HG03460 (cell line): ENCODE results near the gene ZNF275.
"Not testable (repeated sequence)": the region's sequence is repeated elsewhere in the genome, so short reads cannot be mapped to it uniquely, and the experiment has no call there.

Source experiments
- ATAC-seq: cut with Tn5 transposase; IDR thresholded peaks from one replicate; pipeline ENCODE4 v1.9.1; 2021; ENCODE audit not compliant: unreplicated experiment

ZNF275 gene

GRCh38 chrX:153319295-153320046 lies 14.5 kb upstream of the ZNF275 start:
- ATAC-seq = no peak

GRCh38 chrX:153320047-153320443 lies 13.9 kb upstream of the ZNF275 start:
- ATAC-seq = not testable (repeated sequence)

GRCh38 chrX:153320555-153321184 lies 13.3 kb upstream of the ZNF275 start:
- ATAC-seq = no peak

- ATAC-seq = no peak
Measured at GRCh38 chrX:153321381-153322124, 12.4 kb upstream of the ZNF275 start, which contains the start of gene PNMA6F. Gene PNMA6F (minus strand): TSS chrX:153321767. CDS start chrX:153320674, 1,093 bp downstream.

- ATAC-seq = no peak
Measured at GRCh38 chrX:153327561-153327960, 6.4 kb upstream of the ZNF275 start.

GRCh38 chrX:153333266-153333665 lies 687 bp upstream of the ZNF275 start:
- ATAC-seq = no peak

GRCh38 chrX:153334654-153335295 lies 822 bp downstream of the ZNF275 start:
- ATAC-seq = no peak

GRCh38 chrX:153336121-153336894 lies 2.4 kb downstream of the ZNF275 start:
- no peak for ATAC-seq

GRCh38 chrX:153336988-153337387 lies 3.0 kb downstream of the ZNF275 start:
- no peak for ATAC-seq

- no peak for ATAC-seq
Measured at GRCh38 chrX:153338836-153339235, 4.9 kb downstream of the ZNF275 start.

GRCh38 chrX:153339662-153340061 lies 5.7 kb downstream of the ZNF275 start:
- no peak for ATAC-seq

- ATAC-seq = no peak
Measured at GRCh38 chrX:153340111-153340510, 6.2 kb downstream of the ZNF275 start.

GRCh38 chrX:153342762-153343558 lies 9.0 kb downstream of the ZNF275 start:
- no peak for ATAC-seq

- ATAC-seq = no peak
Measured at GRCh38 chrX:153343674-153344073, 9.7 kb downstream of the ZNF275 start.

GRCh38 chrX:153347530-153347929 lies 13.6 kb downstream of the ZNF275 start:
- no peak for ATAC-seq

GRCh38 chrX:153348421-153348820 lies 14.5 kb downstream of the ZNF275 start:
- ATAC-seq = no peak

GRCh38 chrX:153349952-153350351 lies 16.0 kb downstream of the ZNF275 start:
- no peak for ATAC-seq

- no peak for ATAC-seq
Measured at GRCh38 chrX:153351981-153352380, 18.0 kb downstream of the ZNF275 start.

- no peak for ATAC-seq
Measured at GRCh38 chrX:153352858-153353257, 18.9 kb downstream of the ZNF275 start.

- ATAC-seq = no peak
Measured at GRCh38 chrX:153353416-153353815, 19.5 kb downstream of the ZNF275 start.
